ENCODE measurements around the gene CAMKMT. TPM values are rescaled to one million over a fixed set of nuclear protein-coding genes. Genes with fewer than 3 reads are reported as not detected.

The CAMKMT gene
- total RNA-seq, 6 experiments from 2014 or later: 5.1 to 8.6 (median 7.0) TPM

- no peak for DNase-seq
- no peak overlapping the region for H3K4me3 Mint-ChIP-seq
- no peak for TF ChIP-seq CTCF (IDR thresholded peaks at IDR 0.05)
- peaks cover 3% of the 10 kb centered on the region; the same call in 1 of the 2 replicates for H3K27me3 Mint-ChIP-seq (ENCODE audit: insufficient read depth)
- H3K9me3 Mint-ChIP-seq: no peaks in the 10 kb centered on the region
- H3K36me3 Mint-ChIP-seq (ENCODE audit: low read depth): no peaks in the 10 kb centered on the region
- no peak overlapping the region for H3K27ac Mint-ChIP-seq
- peaks cover 8% of the 10 kb centered on the region for H3K4me1 Mint-ChIP-seq (ENCODE audit: low read depth)
These were observed 289.0 kb downstream of the CAMKMT start for GRCh38 chr2:44650796-44651195.

GRCh38 chr2:44651974-44652373 lies 290.2 kb downstream of the CAMKMT start:
- no peak for DNase-seq
- TF ChIP-seq CTCF (IDR thresholded peaks at IDR 0.05): no peak
- Mint-ChIP-seq H3K4me3 (no peak overlapping the region), H3K36me3 (ENCODE audit: low read depth) (no peaks in the 10 kb centered on the region), H3K27me3 (ENCODE audit: insufficient read depth) (peaks cover 3% of the 10 kb centered on the region; the same call in 1 of the 2 replicates), H3K27ac (no peak overlapping the region), H3K4me1 (ENCODE audit: low read depth) (peaks cover 6% of the 10 kb centered on the region), H3K9me3 (no peaks in the 10 kb centered on the region)

- H3K4me3 Mint-ChIP-seq: no peak overlapping the region
- peaks cover 3% of the 10 kb centered on the region; the same call in 1 of the 2 replicates for H3K27me3 Mint-ChIP-seq (ENCODE audit: insufficient read depth)
- H3K4me1 Mint-ChIP-seq (ENCODE audit: low read depth): no peaks in the 10 kb centered on the region
- no peaks in the 10 kb centered on the region for H3K36me3 Mint-ChIP-seq (ENCODE audit: low read depth)
- no peaks in the 10 kb centered on the region for H3K9me3 Mint-ChIP-seq
- no peak for DNase-seq
- H3K27ac Mint-ChIP-seq: no peak overlapping the region
- no peak for TF ChIP-seq CTCF (IDR thresholded peaks at IDR 0.05)
These were observed 291.0 kb downstream of the CAMKMT start for GRCh38 chr2:44652701-44653100.

- Mint-ChIP-seq H3K4me3 (no peak overlapping the region), H3K9me3 (no peaks in the 10 kb centered on the region)
- no peak for DNase-seq
These were observed 293.7 kb downstream of the CAMKMT start for GRCh38 chr2:44655401-44655864.

GRCh38 chr2:44656460-44656859 lies 294.7 kb downstream of the CAMKMT start:
- no peaks in the 10 kb centered on the region for H3K9me3 Mint-ChIP-seq
- no peak overlapping the region for H3K4me3 Mint-ChIP-seq
- no peaks in the 10 kb centered on the region; the same call in 1 of the 2 replicates for H3K27me3 Mint-ChIP-seq (ENCODE audit: insufficient read depth)
- H3K36me3 Mint-ChIP-seq (ENCODE audit: low read depth): no peaks in the 10 kb centered on the region
- H3K27ac Mint-ChIP-seq: no peak overlapping the region
- no peak for TF ChIP-seq CTCF (IDR thresholded peaks at IDR 0.05)
- no peaks in the 10 kb centered on the region for H3K4me1 Mint-ChIP-seq (ENCODE audit: low read depth)
- DNase-seq: no peak

More at GRCh38 chr2:44655401-44655864, 293.7 kb downstream of the CAMKMT start:
- TF ChIP-seq CTCF (IDR thresholded peaks at IDR 0.05): no peak
- Mint-ChIP-seq H3K27ac (no peak overlapping the region), H3K4me1 (ENCODE audit: low read depth) (no peaks in the 10 kb centered on the region), H3K36me3 (ENCODE audit: low read depth) (no peaks in the 10 kb centered on the region), H3K27me3 (ENCODE audit: insufficient read depth) (no peaks in the 10 kb centered on the region; the same call in 1 of the 2 replicates)
